Activated CD8-positive, alpha-beta T cell treated with anti-CD3 and anti-CD28 coated beads for 36 hours (primary cell): ENCODE data around the gene TRIM22. TPM values are rescaled to one million over a fixed set of nuclear protein-coding genes. Genes with fewer than 3 reads are reported as not detected.
"Not testable (repeated sequence)": the region's sequence is repeated elsewhere in the genome, so short reads cannot be mapped to it uniquely, and the experiment has no call there.

ENCODE experiments used
- ATAC-seq: fragments of 200-7000 bp; cut with Tn5 transposase; one replicate; pipeline ENCODE4 v1.10.0; 2021; ENCODE audit warnings: mild to moderate bottlenecking, moderate library complexity
- CTCF ChIA-PET: fragments of 350-600 bp; sonication (Branson Sonifier 250); formaldehyde crosslinking; loops from one replicate; lab custom pipeline; 2021; ENCODE audit warnings: antibody characterized with exemption; lab: Charles Lee
- POLR2A ChIA-PET: fragments of 350-600 bp; sonication (Branson Sonifier 250); formaldehyde crosslinking; loops from one replicate; lab custom pipeline; 2021; ENCODE audit warnings: antibody characterized with exemption; lab: Charles Lee
- DNase-seq: peaks from one replicate; pipeline ENCODE4 v3.0.0-alpha.2; 2020
- H3K27ac Mint-ChIP-seq: one replicate; pipeline ENCODE4 v1.8.0; 2021; ENCODE audit warnings: mild to moderate bottlenecking, mixed read lengths
- H3K27me3 Mint-ChIP-seq: one replicate; pipeline ENCODE4 v1.8.0; 2021; ENCODE audit warnings: mixed read lengths
- H3K36me3 Mint-ChIP-seq: one replicate; pipeline ENCODE4 v1.8.0; 2021; ENCODE audit warnings: low read depth, mixed read lengths
- H3K4me1 Mint-ChIP-seq: one replicate; pipeline ENCODE4 v1.8.0; 2021; ENCODE audit warnings: low read depth, mixed read lengths
- H3K4me3 Mint-ChIP-seq: one replicate; pipeline ENCODE4 v1.8.0; 2021; ENCODE audit warnings: mild to moderate bottlenecking, moderate library complexity, mixed read lengths
- H3K9me3 Mint-ChIP-seq: one replicate; pipeline ENCODE4 v1.8.0; 2021; ENCODE audit warnings: mixed read lengths
- CTCF ChIP-seq: fragments of 200-600 bp; IDR thresholded peaks from one replicate; pipeline ENCODE4 v1.8.0; 2022; ENCODE audit warnings: antibody characterized with exemption, mild to moderate bottlenecking
- intact Hi-C: fragments of 100-400 bp; cut with micrococcal nuclease; formaldehyde crosslinking; loops from one replicate; pipeline ENCODE4 v1.10.0; 2022
- total RNA-seq, 2 experiments: library from RNA; stranded (reverse); gene quantifications; one replicate each; pipeline ENCODE4 v1.2.3, GENCODE V29; 2021

Gene TRIM22
- total RNA-seq, 2 experiments from 2014 or later: 138 to 149 TPM

DNA sequence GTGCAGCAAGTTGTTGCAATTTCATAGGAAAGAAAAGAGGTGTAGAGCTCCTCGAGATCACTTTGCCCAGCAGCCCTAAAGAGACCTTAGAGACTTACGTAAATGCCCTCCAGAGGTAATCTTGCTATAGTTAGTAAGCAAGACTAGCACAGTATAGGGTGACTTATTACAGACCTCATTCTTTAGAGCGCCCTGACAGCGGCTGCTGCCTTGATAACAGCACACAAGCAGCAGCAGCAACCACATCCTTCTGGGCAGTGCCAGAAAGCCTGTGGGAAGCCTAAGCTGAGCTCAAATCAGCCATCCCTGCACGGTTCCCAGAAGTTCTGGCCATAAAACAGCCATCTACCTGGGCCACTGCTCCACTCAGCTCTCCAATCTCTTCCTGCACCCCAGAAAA is 24.1 kb downstream of the TRIM22 start:
- peaks cover 3% of the 10 kb centered on the region for H3K9me3 Mint-ChIP-seq
- ATAC-seq (no peak), DNase-seq (no peak)
- ChIA-PET POLR2A (no interaction called here), CTCF (interaction anchor here (0.8 to 1.6 kb wide), 7 partner anchors 13 to 177 kb away, joined by 3 to 6 read pairs (median 4); partner anchors contain the start of genes TRIM22 and TRIM5)
- no peak for TF ChIP-seq CTCF
- peaks cover 4% of the 10 kb centered on the region for H3K4me1 Mint-ChIP-seq
- no peak overlapping the region for H3K4me3 Mint-ChIP-seq
- no peak overlapping the region for H3K27ac Mint-ChIP-seq
- peaks cover 11% of the 10 kb centered on the region for H3K36me3 Mint-ChIP-seq
- H3K27me3 Mint-ChIP-seq: no peaks in the 10 kb centered on the region
- intact Hi-C loops: no loop called here

GRCh38 chr11:5716518-5716917 is 26.9 kb downstream of the TRIM22 start:
- POLR2A ChIA-PET, DNase-seq: not testable (repeated sequence)

GRCh38 chr11:5719703-5720495 is 30.3 kb downstream of the TRIM22 start:
- DNase-seq (peak; percentile 15), ATAC-seq (peak; percentile 27)
- Mint-ChIP-seq H3K27me3 (no peaks in the 10 kb centered on the region), H3K9me3 (peaks cover 3% of the 10 kb centered on the region), H3K4me1 (no peaks in the 10 kb centered on the region), H3K4me3 (no peak overlapping the region), H3K27ac (no peak overlapping the region), H3K36me3 (peaks cover 3% of the 10 kb centered on the region)
- no peak for TF ChIP-seq CTCF
- POLR2A ChIA-PET: interaction anchor here (1.3 kb wide), 1 partner anchor 30 kb away, joined by 4 read pairs; the partner anchor contains the start of gene TRIM22
- intact Hi-C loops: no loop called here
- CTCF ChIA-PET: interaction anchor here (0.8 kb wide), 1 partner anchor 8 kb away, joined by 3 read pairs; no protein-coding TSS in a partner anchor

More at GRCh38 chr11:5716518-5716917, 26.9 kb downstream of the TRIM22 start:
- intact Hi-C loops, CTCF ChIA-PET, H3K9me3 Mint-ChIP-seq, H3K27me3 Mint-ChIP-seq, H3K4me3 Mint-ChIP-seq, H3K4me1 Mint-ChIP-seq, H3K27ac Mint-ChIP-seq, H3K36me3 Mint-ChIP-seq, ATAC-seq: not testable (repeated sequence)

DNA sequence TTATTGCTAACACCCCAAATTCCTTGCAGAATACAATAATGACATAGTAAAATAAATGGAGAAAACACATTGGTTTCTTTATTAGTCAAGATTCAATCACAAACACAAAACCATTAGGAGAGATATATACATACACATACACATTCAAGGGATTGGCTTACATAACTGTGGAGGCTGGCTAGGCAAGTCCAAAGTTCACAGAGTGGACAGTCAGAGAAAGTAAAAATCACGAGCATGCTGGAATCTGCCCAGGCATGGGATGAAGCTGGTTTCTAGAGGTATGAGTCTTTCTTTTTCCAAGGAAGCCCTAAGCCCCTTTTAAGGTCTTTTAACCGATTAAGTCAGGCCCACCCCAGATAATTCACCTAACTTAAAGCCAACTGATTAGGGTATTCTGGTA is 33.0 kb downstream of the TRIM22 start:
- intact Hi-C loops: no loop called here
- CTCF ChIA-PET: interaction anchor here (1.0 kb wide), 1 partner anchor 37 kb away, joined by 3 read pairs; the partner anchor contains the start of gene TRIM5
- TF ChIP-seq CTCF: no peak
- H3K4me3 Mint-ChIP-seq: no peak overlapping the region
- H3K36me3 Mint-ChIP-seq: peaks cover 3% of the 10 kb centered on the region
- POLR2A ChIA-PET: no interaction called here
- H3K4me1 Mint-ChIP-seq: no peaks in the 10 kb centered on the region
- H3K9me3 Mint-ChIP-seq: no peaks in the 10 kb centered on the region
- H3K27me3 Mint-ChIP-seq: no peaks in the 10 kb centered on the region
- H3K27ac Mint-ChIP-seq: no peak overlapping the region
- no peak for DNase-seq
- ATAC-seq: no peak

- DNase-seq: no peak
- no peaks in the 10 kb centered on the region for H3K4me1 Mint-ChIP-seq
- ChIA-PET CTCF (no interaction called here), POLR2A (no interaction called here)
- H3K9me3 Mint-ChIP-seq: no peaks in the 10 kb centered on the region
- no peak for ATAC-seq
- H3K27ac Mint-ChIP-seq: no peak overlapping the region
- TF ChIP-seq CTCF: no peak
- no peaks in the 10 kb centered on the region for H3K27me3 Mint-ChIP-seq
- intact Hi-C loops: no loop called here
- no peaks in the 10 kb centered on the region for H3K36me3 Mint-ChIP-seq
- no peak overlapping the region for H3K4me3 Mint-ChIP-seq
Observed at GRCh38 chr11:5726351-5726750, 36.8 kb downstream of the TRIM22 start.
